ENCODE data around the gene VGLL2. TPM values are rescaled to one million over a fixed set of nuclear protein-coding genes. Genes with fewer than 3 reads are reported as not detected.

The VGLL2 gene
- total RNA-seq, 3 donors from 2014 or later: not detected

DNA sequence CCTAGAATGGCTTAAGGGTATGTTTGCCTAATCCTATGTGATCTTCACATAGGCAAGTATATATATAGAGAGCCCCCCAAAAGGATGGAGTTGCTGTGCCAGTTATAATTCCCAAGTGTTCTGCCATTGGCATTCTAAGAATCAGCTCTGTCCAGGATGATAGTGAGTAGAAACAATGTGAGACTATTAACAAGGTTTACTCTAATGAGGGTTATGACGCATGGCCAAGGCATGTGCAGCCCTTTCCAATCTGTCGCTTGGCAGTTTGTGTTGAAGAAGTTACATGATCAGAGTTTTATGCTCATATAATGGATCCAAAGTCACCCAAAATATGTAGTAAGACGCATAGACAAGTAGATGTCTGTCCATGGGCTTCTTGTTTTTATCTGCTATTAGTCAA lies 33.6 kb downstream of the VGLL2 start:
- ATAC-seq (no peak), DNase-seq (no peak)
- TF ChIP-seq, protein P1, sequence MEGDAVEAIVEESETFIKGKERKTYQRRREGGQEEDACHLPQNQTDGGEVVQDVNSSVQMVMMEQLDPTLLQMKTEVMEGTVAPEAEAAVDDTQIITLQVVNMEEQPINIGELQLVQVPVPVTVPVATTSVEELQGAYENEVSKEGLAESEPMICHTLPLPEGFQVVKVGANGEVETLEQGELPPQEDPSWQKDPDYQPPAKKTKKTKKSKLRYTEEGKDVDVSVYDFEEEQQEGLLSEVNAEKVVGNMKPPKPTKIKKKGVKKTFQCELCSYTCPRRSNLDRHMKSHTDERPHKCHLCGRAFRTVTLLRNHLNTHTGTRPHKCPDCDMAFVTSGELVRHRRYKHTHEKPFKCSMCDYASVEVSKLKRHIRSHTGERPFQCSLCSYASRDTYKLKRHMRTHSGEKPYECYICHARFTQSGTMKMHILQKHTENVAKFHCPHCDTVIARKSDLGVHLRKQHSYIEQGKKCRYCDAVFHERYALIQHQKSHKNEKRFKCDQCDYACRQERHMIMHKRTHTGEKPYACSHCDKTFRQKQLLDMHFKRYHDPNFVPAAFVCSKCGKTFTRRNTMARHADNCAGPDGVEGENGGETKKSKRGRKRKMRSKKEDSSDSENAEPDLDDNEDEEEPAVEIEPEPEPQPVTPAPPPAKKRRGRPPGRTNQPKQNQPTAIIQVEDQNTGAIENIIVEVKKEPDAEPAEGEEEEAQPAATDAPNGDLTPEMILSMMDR (IDR thresholded peaks at IDR 0.05): no peak
- intact Hi-C loops (cut with DNase I, micrococcal nuclease): no loop called here
- Histone ChIP-seq H3K9me3 (no peaks in the 10 kb centered on the region), H3K4me3 (no peak overlapping the region), H3K4me1 (ENCODE audit: low read depth) (no peaks in the 10 kb centered on the region), H3K36me3 (ENCODE audit: low read depth) (no peaks in the 10 kb centered on the region)

DNA sequence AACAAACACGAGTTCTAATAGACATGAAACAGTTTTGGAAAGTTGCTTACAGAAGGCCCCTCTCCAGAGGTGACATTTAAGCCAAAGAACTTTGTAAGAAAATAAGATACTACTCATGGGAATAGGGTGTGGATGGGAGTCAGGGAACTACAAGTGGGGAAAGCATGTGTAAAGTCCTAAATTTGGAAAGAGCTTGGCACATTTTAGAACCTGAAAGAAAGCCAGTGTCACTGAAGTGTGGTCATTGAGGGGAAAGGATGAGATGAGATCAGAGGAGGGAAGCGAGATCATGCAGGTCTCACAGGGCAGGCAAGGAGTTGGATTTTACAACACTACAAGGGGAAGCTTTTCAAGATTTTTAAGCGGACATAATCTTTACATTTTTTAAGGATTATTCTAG lies 38.0 kb downstream of the VGLL2 start:
- Histone ChIP-seq H3K36me3 (ENCODE audit: low read depth) (no peaks in the 10 kb centered on the region), H3K4me3 (no peak overlapping the region), H3K9me3 (no peaks in the 10 kb centered on the region), H3K4me1 (ENCODE audit: low read depth) (no peaks in the 10 kb centered on the region)
- ATAC-seq (no peak), DNase-seq (no peak)
- TF ChIP-seq, protein P1 (IDR thresholded peaks at IDR 0.05): no peak
- intact Hi-C loops (cut with DNase I, micrococcal nuclease): no loop called here

DNA sequence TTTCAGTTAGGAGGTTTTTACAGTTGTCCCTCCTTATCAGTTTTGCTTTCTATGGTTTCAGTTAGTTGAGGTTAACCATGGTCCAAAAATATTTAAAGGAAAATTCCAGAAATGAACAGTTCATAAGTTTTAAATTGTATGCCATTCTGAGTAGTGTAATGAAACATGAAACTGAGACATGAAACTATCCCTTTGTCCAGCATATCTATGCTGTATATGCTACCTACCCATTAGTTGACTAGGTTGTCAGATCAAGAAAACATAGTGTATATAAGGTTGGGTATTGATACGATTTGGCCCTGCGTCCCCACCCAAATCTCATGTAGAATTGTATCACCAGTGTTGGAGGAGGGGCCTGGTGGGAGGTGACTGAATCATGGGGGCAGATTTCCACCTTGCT lies 39.1 kb downstream of the VGLL2 start:
- no peaks in the 10 kb centered on the region for H3K36me3 ChIP-seq (ENCODE audit: low read depth)
- intact Hi-C loops (cut with DNase I, micrococcal nuclease): no loop called here
- no peak overlapping the region for H3K4me3 ChIP-seq
- H3K9me3 ChIP-seq: no peaks in the 10 kb centered on the region
- no peaks in the 10 kb centered on the region for H3K4me1 ChIP-seq (ENCODE audit: low read depth)
- ATAC-seq (no peak), DNase-seq (no peak)
- TF ChIP-seq, protein P1 (IDR thresholded peaks at IDR 0.05): no peak

DNA sequence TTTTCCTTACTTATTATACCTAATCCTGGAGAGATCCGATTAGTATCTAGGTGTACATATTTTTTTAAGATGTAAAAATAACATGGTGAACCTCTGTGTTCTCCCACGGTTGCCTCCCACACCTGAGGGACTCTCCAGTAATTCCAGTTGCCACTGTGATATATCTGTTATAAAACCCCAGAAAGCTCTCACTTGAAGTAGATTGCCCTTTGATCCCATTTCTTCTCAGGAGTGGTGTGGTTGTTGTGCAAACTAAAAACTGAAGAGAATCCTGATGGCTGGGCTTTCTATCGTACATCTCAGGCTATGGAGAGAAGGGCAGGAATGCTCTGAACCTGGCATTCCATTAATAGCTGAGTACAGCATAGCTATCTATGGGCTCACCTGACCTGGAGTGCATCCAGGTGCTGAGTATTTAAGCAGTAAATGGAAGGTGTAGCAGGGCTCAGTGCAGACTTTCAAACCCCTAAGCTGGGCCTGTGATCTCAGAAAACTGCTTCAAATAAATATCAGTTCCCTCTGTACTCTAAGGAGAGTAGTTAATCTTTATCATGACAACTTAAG lies 41.0 kb downstream of the VGLL2 start:
- no peaks in the 10 kb centered on the region for H3K9me3 ChIP-seq
- H3K4me1 ChIP-seq (ENCODE audit: low read depth): no peaks in the 10 kb centered on the region
- peak in 1 of 3 donors; percentile 25 for DNase-seq
- TF ChIP-seq, protein P1 (IDR thresholded peaks at IDR 0.05): no peak
- H3K4me3 ChIP-seq: no peak overlapping the region
- intact Hi-C loops (cut with DNase I, micrococcal nuclease): no loop called here
- no peaks in the 10 kb centered on the region for H3K36me3 ChIP-seq (ENCODE audit: low read depth)
- ATAC-seq: peak; percentile 59

- DNase-seq (no peak), ATAC-seq (no peak)
- Histone ChIP-seq H3K36me3 (ENCODE audit: low read depth) (no peaks in the 10 kb centered on the region), H3K4me1 (ENCODE audit: low read depth) (no peaks in the 10 kb centered on the region), H3K9me3 (no peaks in the 10 kb centered on the region), H3K4me3 (no peak overlapping the region)
- TF ChIP-seq, protein P1 (IDR thresholded peaks at IDR 0.05): no peak
- intact Hi-C loops (cut with DNase I, micrococcal nuclease): no loop called here
These were observed 42.3 kb downstream of the VGLL2 start for GRCh38 chr6:117307655-117308054.

GRCh38 chr6:117309069-117309468 lies 43.7 kb downstream of the VGLL2 start:
- intact Hi-C loops (cut with DNase I, micrococcal nuclease): no loop called here
- no peak overlapping the region for H3K4me3 ChIP-seq
- no peaks in the 10 kb centered on the region for H3K4me1 ChIP-seq (ENCODE audit: low read depth)
- no peak for ATAC-seq
- no peaks in the 10 kb centered on the region for H3K9me3 ChIP-seq
- TF ChIP-seq, protein P1 (IDR thresholded peaks at IDR 0.05): no peak
- no peaks in the 10 kb centered on the region for H3K36me3 ChIP-seq (ENCODE audit: low read depth)
- no peak for DNase-seq

Data from mucosa of descending colon (tissue), 3 donors.